TTC549 (cell line): ENCODE results near the gene CACNG3.
"Not testable (repeated sequence)": the region's sequence is repeated elsewhere in the genome, so short reads cannot be mapped to it uniquely, and the experiment has no call there.

ENCODE experiments used
- FAIRE-seq: peaks from 2 replicates; lab custom pipeline; 2012; peaks lifted over from hg19 to GRCh38; lab: Jason Lieb, UNC

The CACNG3 gene

DNA sequence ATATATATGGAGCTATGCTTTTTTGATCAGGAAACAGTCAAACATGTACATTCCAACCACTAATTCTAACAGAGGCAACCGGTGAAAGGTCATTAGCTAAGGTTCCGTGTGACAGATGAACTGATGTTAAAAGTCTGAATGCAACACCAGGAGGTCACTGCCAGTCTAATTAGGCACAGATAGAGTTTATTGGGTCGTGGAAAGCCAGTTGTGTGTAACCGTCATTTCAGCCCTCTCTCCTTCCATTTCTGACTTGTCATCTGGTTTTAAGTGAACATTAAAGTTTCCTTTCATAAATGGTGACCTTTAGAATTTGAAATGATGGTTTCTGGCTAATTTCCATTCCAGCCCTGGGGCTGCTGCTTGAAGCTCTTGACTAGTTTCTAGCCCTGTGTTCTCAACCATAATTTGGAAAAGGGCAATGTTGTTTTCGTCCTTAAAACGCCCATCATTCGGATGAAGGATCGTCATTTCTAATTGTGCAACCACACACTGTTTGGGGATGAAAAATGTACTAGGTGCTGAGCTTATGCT lies 23.9 kb downstream of the CACNG3 start:
- FAIRE-seq, result no peak

DNA sequence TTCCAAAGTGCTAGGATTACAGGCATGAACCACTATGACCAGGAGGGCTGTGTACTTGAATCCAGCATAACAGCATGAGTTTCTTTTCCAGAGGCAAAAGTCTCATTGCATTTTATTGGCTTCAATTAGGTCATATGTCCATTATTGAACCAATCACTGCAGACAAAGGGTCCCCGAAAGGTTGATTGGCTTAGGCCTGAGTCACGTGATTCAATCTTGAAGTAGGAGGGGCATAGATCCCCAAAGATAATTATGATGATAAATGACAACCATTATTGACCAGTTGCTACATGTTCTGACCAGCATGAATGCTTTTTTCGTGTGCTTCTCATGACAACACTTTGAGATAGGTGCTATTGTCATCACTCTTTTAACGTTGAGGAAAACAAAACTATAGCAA lies 25.3 kb downstream of the CACNG3 start:
- FAIRE-seq, result no peak

DNA sequence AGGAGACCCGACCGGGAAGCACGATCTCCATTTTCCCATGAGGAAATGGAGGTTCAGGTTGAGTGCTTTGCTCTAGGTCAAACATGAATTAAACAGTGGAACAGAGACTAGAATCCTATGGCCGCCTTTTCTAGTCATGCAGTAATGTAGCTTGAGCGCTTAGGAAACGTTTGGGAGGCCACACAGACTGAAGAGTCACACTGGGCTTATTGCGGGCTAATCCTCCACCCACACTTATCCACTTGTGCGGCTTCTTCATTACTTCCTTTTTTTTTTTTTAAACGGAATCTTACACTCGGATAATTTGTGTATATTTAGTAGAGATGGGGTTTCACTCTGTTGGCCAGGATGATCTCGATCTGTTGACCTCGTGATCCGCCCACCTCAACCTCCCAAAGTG lies 26.0 kb downstream of the CACNG3 start:
- FAIRE-seq, result no peak

DNA sequence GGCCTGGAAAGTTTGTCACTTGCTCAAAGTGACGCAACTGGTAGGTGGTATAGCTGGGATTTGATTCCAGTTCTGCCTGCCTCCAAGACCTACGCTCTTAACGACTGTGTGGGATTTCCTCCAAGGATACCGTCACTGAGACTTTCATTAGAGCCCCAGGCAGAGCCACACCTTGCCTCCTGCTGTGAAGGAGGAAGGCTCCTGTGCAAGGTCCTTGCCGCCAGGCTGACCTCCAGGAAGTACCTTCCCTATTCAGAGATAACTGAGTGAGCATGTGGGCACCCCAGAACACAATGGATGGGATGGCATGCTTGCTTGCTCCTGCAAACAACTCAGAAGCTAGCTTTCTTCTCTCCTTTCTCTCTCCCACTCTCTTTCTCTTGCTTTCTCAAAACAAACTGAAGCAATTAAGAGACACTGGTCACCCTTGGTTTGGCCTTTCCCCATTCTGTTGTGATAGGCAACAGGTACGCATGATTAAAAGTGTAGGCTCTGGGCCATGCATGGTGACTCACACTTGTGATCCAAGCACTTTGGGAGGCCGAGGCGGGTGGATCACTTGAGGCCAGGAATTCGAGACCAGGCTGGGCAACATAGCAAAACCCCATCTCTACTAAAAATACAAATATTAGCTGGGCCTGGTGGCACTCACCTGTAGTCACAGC lies 30.7 kb downstream of the CACNG3 start:
- no peak for FAIRE-seq

DNA sequence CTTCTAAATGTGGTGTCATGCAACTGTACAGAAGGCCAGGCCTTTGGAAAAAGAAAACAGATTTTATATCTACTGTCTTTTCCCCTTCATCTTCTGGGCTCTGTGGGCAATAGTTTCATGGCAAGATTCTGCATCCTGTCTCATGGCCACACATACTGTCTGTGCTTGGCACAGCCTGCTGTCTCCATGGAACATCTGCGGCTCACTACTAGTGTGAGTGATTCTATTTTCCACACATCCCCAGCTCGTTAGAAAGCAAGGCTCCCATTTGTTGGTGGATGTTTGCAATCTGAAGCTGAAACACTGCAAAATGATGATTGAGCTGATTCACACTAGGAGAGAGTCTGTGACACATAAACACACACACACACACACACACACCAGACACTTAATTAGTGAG lies 32.4 kb downstream of the CACNG3 start:
- FAIRE-seq, result no peak

DNA sequence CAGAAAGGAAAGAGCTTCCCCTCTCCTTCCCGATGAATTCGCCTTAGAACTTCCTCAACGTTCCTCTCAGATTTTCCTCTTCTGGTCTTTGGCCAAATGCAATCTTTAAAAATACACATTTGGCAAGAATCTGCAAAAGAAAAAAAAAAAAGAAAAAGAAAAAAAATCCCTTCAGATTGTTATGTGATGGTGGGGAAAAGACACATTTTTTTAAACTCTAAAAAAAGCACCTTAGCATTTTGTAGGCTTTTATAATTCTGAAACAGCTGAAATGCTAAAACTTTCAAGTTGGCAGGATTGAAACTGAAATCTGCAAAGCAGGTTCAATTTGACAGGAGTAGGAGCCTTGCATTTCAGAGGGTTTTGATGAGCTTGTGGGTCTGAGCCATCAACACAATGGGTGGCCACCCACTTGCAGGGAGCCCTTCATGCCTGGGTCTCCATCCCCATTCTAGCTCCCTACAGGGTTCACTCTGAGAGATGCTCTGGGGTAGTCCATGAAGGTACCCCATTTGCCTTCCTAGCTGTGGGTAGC lies 33.1 kb downstream of the CACNG3 start:
- no peak for FAIRE-seq

DNA sequence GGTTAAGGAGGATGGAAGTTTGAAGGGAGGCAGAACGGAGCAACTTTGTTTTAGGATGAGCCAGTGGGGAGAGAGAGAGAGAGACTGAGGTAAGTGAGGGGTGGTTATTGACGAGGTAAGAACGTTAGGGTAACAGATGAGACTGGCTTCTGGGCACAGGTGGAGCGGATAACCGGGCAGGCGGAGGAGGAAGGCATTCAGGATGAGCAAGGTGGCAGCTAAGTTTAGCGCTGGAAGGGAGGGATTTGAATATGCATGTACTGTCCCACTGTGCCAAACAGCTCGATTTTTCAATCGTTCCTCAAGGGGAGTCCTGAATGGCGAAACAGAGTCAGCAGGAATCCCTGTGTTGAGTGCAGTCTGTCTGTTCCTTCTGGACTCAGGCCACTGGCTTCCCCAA lies 35.8 kb downstream of the CACNG3 start:
- no peak for FAIRE-seq

DNA sequence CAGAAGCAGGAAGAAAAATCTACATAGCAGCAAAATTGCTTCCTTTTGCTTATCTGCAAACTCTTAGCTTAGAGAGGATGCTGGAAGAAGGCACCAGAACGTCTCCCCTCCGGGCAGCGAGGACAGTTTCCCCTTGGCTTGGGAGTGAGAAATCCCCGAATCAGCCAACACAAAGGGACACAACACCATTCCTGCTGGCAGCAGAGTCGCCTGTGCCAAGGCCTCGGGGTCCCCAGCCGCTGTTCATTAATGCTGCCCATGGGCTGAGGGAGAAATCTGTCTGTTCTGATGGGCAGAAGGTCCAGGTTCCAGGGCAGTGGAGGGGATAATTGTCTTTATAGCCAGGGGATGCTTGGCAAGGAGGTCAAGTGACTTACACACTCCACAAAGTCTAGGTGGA lies 38.0 kb downstream of the CACNG3 start:
- FAIRE-seq, result no peak

DNA sequence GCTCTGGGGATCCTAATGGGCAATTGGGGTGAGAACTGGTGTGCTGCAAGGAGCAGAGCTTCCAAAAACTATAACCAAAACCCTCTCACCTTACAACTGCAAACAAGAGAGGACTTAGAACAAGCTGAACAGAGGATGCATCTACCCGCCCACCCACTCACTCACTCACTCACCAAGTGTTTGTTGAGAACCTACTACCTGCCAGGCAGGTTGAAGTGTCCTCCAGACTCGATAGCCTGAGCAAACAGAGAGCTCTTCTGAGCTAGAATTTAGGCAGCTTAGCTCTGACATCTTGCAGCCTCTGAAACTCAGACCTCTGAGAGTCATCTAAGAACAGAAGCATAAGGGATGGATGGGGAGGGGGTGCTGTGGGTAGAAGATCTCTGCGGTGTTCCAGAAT lies 41.2 kb downstream of the CACNG3 start:
- no peak for FAIRE-seq

DNA sequence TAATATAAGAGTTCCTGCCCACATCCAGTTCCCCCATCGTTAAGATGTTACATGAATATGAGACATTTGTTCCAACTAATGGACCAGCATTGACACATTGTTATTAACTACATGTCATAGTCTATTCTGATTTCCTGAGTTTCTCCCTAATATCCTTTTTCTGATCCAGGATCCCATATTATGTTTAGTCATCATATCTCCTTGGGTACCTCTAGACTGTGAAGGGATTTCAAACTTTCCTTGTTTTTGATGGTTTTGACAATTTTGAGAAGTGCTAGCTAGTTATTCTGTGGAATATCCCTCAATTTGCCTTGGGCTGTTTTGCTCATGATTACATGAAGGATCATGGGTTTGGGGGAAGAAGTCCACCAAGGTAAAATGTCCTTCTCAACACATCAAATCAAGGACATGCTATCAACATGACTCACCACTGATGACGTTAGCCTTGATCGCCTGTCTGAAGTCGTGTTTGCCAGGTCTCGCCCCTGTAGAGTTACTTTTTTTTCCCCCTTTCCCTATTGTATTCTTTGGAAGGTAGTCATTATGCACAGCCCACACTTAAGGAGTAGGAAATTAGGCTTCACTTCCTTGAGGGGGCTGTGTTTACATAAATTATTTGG lies 42.5 kb downstream of the CACNG3 start:
- FAIRE-seq, result no peak

DNA sequence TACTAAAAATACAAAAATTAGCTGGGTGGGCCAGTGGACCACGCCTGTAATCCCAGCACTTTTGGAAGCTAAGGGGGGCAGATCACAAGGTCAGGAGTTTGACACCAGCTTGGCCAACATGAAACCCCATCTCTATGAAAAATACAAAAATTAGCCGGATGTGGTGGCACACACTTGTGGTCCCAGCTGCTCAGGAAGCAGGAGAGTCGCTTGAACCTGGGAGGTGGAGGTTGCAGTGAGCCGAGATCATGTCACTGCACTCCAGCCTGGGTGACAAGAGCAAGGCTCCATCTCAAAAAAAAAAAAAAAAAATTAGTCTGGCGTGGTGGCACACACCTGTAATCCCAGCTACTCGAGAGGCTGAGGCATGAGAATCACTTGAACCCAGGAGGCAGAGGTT lies 44.6 kb downstream of the CACNG3 start:
- FAIRE-seq, result not testable (repeated sequence)

DNA sequence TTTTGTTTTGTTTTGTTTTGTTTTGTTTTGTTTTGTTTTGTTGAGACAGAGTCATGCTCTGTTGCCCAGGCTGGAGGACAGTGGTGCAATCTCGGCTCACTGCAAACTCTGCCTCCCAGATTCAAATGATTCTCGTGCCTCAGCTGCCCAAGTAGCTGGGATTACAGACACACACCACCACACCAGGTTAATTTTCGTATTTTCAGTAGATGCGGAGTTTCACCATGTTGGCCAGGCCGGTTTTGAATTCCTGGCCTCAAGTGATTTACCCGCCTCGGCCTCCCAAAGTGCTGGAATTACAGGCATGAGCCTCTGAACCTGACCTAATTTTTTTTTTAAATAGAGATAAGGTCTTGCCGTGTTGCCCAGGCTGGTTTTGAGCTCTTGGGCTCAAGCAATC lies 46.5 kb downstream of the CACNG3 start:
- no peak for FAIRE-seq

DNA sequence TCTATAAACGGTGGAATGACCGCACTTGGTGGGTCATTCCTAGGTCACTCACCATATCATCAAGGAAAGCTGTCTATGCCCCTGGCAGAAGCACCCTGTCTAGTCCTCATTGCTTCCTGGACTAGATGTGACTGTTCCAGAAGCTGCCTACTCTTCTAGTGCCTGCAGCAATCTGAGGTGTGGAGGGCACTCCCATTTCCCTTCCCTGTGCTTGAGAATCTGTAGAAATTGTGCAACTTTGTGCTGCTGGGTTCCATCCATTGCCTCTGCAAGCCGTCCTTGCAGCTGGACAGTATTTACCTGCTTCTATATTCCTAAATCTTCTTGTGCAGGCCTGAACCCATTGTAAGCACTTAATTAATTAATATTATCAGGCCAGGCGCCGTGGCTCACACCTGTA lies 52.1 kb downstream of the CACNG3 start:
- FAIRE-seq, result no peak

DNA sequence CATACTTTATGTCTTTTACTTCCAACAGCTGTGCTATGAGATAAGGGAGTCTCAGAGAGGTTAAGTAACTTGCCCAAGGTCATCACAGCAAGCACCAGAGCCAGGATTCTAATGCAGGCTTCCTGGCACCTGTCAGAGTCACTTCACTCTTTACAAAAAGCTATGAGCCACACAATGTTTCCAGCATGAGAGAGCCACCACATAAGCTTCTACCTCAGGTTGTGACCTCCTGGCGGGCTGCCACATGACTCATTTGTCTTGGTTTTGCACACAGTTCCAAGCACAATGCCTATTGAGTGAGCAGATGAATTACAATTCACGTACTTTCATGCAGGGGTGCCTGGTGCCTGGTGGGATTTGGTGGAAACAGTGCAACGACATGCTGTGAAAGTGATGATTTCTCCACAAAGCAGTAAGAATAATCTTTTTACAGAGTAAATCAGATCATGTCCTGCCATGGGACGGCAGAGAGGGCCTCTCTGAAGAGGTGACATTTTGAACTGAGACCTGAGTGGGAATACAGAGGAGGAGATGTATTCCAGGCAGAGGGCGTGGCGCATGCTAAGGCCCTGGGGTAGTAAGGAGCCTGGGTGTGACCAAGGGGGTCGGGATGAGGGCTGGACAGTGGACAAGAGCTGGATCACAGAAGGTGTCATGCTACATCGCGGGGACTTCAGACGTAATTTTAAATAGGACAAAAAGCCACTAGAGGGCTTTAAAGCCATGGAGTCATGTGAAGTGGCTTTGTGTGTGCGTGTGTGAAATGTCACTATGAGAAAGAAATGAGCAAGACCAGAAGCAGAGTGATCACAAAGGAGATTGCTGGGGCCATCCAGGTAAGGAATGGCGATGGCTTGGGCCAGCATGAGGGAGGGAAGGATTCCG lies 53.4 kb downstream of the CACNG3 start:
- FAIRE-seq, result no peak

DNA sequence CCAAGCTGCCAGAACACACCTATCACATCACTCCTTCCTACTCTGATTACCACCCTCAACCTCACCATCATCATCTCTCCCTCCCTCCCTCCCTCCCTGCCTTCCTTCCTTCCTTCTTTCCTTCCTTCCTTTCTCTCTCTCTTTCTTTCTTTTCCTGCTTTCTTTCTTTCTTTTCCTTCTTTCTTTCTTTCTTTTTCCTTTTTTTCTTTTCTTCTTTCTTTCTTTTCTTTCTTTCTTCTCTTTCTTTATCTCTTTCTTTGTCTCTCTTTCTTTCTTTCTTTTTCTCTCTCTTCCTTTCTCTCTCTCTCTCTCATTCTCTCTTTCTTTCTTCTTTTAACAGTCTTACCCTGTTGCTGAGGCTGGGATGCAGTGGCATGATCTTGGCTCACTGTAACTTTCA lies 59.2 kb downstream of the CACNG3 start:
- no peak for FAIRE-seq

DNA sequence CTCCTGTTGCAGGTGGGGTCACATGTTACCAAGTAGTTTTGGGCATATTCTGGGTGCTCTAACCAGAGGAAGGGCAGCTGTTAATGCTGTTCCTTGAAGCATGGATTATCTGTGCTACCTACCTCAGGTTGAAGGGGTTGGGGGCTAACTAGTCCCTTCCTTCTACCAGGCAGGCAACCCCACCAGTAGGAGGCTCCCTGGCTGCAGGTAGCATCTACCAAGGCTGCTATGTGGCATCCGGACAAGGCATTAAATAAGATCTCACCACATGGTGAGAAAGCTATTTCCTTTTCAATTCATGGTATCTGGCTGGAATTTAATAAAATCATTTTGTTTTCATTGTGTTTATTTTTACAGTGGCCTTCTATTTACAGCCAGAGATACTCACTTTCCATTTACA lies 62.5 kb downstream of the CACNG3 start:
- no peak for FAIRE-seq

DNA sequence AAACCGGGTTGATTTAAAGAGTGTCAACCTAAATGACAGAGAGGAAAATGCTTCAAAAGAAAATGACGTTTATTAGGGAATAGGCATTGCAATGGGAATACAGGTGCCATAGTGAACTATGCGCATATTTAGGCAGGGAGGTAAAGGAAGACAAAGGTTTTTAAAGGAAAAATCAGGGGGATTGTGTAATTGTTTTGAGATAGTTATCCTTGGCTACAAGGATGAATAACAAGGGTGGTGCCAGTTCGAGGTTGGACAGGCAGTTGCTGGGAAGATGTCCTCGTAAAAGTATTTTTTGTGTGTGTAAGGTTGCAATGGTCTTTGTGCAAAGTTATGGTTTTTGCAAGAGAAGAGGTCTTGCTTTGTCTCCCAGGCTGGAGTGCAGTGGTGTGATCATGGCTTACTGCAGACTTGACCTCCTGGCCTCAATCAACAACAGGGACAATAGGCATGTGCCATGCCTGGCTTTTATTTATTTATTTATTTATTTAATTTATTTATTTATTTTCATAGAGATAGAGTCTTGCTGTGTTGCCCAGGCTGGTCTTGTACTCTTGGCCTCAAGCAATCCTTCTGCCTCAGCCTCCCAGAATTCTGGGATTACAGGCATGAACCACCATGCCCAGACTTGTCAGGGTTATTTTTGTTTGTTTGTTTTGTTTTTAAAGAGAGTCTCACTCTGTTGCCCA lies 63.1 kb downstream of the CACNG3 start:
- no peak for FAIRE-seq

DNA sequence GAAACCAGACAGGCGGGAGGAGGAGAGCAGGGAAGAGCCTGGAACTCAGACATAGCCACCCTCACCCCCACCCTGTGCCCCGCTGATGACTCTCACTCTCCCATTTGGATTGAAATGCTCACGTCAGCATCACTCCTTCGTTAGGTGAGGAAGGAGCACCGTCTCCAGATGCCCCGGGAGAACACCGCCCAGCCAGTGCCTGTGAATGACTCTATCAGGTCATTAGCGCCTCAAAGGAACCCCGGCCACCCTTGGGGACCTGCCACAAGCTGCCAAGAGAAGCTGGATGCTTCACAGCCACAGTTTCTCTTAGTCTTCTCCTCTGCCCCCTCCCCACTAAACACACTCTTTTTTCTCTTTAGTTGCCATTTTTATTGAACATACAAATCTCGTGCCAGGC lies 66.0 kb downstream of the CACNG3 start:
- no peak for FAIRE-seq

DNA sequence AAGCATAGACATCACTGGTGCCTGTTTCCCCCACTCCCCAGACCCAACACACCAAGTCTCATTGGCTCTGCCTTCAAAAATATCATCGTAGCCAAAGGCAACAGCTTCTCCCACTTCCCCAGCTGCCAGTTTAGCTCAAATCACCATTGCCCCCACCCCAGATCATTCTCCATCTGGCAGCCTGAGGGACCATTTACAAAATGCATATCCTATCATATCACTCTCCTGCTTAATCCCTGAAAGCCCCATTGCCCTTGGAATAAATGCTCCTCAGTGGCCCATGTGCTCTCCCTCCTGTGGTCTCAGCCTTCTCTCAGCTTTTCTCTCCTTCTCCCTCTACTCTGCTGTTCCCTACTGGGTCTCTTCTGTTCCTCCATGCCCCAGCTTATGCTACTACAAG lies 68.3 kb downstream of the CACNG3 start:
- no peak for FAIRE-seq

DNA sequence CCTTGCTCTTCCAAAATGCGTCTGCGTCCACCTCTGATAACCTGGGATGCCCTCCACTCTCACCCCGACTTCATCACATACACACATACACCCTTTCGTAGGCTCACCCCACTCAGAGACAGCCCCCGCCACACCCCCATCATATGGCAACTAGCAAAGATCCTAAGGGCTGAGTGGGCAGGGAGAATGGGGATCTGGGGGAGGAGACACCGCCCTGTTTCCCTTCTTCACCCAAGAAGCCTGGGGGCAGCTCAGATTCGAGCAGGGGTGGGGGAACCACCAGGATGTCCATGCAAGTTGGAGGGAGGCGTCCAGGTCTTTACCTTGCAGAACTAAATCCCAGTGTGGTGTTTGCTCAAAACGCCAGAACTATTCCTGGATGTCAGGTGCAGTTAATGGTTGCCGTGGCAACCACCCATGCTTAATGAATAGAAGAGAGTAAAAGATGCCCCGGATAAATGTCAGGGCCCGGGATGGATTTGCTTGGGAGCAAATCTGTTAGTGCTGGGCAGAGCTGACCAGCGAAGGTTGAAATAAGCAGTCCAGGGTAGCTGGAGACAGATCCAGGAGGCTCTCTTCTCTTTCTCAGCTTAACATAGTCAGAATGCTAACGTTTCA lies 72.8 kb downstream of the CACNG3 start:
- no peak for FAIRE-seq

DNA sequence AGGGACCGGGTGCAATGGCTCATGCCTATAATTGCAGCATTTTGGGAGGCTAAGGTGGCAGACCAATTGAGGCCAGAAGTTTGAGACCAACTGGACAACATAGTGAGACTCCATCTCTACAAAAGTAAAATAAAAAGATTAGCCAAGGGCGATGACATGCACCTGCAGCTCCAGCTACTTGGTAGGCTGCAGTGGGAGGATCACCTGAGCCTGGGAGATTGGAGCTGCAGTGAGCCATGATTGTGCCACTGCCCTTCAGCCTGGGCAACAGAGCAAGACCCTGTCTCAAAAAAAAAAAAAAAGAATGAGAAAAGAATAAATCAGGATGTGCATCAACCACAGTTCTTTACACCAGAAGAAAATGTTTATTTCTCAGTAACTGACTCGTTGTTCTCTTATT lies 76.0 kb downstream of the CACNG3 start:
- no peak for FAIRE-seq

DNA sequence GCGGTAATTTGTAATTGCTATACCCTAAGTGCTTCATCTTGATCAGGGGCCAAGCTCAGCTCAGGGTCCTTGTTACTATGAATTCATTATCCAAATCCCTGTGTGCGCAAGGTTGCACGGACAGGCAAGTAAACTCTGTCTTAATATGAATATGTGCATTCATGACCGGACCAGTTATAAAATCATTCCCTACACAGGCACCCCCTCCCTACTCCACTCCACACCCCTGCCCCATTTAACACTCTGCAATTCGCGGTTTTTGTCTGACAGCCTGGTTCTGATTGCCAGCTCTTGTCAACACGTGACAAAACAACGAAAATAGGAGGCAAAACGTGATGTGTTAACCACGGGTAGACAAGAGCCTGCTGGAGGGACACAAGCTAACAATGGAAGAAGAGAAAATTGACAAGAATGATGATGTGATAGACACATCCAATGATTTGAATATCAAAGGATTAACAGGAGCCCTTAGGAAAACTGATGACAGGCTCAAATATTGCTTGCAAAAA lies 76.5 kb downstream of the CACNG3 start:
- FAIRE-seq, result no peak
